HL-60/S4 treated with phorbol 12-myristate 13-acetate at 8.2 ng/mL for 4 days and 3 days (cell line): ENCODE data around the gene YKT6.

Experiments used
- in situ Hi-C: fragments of 300-500 bp; cut with MboI; formaldehyde crosslinking; loops from 2 replicates; pipeline ENCODE4 v1.15.0; 2022; ENCODE audit warnings: low sequenced_read_pairs

YKT6 gene

DNA sequence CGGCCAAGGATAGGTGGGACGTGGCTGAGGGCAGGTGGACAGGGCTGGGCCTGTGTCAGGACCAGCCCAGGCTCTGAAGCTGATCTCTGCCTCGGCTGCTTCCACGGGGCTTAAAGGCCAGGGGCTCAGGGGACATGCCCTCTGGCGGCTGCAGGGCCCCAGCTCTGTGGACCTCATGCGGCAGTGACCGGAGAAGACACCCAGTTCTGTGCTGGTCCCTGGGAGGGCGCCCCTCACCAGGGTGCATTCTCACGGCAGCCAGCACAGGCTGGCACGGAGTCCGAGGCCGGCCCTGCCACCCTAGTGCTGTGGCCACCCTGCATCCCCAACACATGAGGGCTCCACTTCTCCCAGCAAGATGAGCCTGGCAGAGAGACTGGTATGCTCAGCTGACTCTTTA is 30.3 kb downstream of the YKT6 start:
- in situ Hi-C loops, result loop anchor here (25.0 kb wide), 1 partner anchor 231 kb away; no protein-coding TSS in a partner anchor

DNA sequence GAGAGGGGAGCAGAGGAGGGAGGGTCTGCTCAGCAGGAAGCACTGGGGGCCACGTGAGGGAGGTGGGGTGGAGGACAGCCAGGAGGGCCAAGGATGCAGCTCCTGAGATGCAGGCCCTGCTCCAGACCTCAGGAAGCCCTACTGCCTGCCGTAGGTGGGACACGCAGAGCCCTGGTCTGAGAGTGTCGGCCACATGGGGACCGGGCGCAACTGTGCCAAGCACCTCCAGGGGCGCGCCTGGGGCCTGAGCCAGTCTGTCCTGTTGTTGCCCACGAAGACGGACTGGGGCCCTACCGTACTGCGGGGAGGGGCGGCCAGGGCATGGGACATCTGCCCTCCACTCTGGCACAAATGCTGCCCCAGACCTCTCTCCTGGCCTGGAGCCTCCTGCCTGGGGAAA is 31.6 kb downstream of the YKT6 start:
- in situ Hi-C loops, result loop anchor here (25.0 kb wide), 1 partner anchor 230 kb away; no protein-coding TSS in a partner anchor

DNA sequence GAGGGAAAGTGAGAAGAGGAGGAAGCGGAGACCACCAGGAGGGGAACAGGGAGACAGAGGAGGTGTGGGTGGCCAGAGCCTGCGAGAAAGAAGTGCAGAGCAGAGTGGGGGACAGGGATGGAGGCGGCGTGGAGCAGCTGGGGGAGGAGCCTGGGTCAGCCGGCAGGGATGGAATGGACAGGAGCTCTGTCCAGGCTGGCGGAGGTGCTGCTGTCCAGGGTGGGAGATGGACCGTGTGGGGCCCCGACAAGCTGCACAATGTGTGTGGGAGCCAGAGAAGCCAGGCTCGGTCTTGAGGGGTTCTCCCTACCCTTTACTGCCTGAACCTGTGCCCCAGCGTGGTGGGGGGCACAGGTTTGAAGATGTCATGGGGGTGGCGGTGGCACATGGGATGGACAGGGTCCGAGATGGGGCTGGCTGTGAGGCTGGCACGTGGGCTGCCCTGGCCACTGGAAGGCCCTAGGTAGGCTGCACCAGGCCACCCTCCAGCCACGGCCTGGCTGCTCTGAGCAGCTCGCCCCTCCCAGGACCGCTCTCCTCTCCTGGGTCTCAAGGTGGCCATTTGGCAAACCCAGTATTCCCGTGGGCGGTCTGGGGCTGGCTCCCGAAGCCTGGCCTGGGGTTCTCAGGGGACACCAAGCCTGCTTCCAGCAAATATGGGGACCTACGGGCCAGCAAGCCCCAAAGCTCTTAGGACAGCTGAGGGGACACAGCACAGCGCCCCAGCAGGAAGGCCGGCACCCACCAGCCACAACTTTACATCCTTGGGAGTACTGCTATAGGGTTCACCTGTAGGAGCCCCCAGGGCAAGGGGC is 32.3 kb downstream of the YKT6 start:
- in situ Hi-C loops, result loop anchor here (25.0 kb wide), 1 partner anchor 229 kb away; no protein-coding TSS in a partner anchor

DNA sequence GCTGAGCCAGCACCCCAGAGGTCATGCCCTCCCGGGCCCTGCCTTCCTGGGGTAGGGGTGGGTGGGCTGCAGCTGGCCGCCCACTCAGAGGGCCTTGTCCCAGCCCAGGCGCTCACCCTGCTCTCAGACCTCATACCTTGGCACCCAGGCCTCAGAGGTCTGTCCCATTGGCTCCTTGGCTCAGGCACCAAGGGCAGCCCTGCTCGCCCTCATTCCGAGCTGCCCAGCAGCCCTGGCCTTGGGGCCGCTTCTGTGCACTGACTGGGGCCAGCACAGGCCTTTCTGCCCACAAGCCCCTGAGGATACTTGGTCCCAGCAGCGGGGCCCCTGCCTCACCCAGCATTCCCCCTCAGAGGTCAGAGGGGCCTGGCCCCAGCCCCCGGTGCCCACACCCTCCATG is 34.3 kb downstream of the YKT6 start:
- in situ Hi-C loops, result loop anchor here (25.0 kb wide), 1 partner anchor 227 kb away; no protein-coding TSS in a partner anchor

- in situ Hi-C loops, result loop anchor here (25.0 kb wide), 1 partner anchor 227 kb away; no protein-coding TSS in a partner anchor
Measured at GRCh38 chr7:44235582-44236332, 35.0 kb downstream of the YKT6 start.

- in situ Hi-C loops, result loop anchor here (25.0 kb wide), 1 partner anchor 226 kb away; no protein-coding TSS in a partner anchor
Measured at GRCh38 chr7:44236333-44236728, 35.6 kb downstream of the YKT6 start.

- in situ Hi-C loops, result loop anchor here (25.0 kb wide), 1 partner anchor 225 kb away; no protein-coding TSS in a partner anchor
Measured at GRCh38 chr7:44237696-44238095, 36.9 kb downstream of the YKT6 start.

- in situ Hi-C loops, result loop anchor here (25.0 kb wide), 1 partner anchor 224 kb away; no protein-coding TSS in a partner anchor
Measured at GRCh38 chr7:44238116-44238695, 37.4 kb downstream of the YKT6 start.

GRCh38 chr7:44239361-44239760 is 38.6 kb downstream of the YKT6 start:
- in situ Hi-C loops, result loop anchor here (25.0 kb wide), 1 partner anchor 223 kb away; no protein-coding TSS in a partner anchor

- in situ Hi-C loops, result loop anchor here (25.0 kb wide), 1 partner anchor 222 kb away; no protein-coding TSS in a partner anchor
Measured at GRCh38 chr7:44240376-44240775, 39.6 kb downstream of the YKT6 start.

GRCh38 chr7:44240983-44241510 is 40.3 kb downstream of the YKT6 start:
- in situ Hi-C loops, result loop anchor here (25.0 kb wide), 1 partner anchor 221 kb away; no protein-coding TSS in a partner anchor

- in situ Hi-C loops, result loop anchor here (25.0 kb wide), 1 partner anchor 220 kb away; no protein-coding TSS in a partner anchor
Measured at GRCh38 chr7:44242091-44242490, 41.3 kb downstream of the YKT6 start.

GRCh38 chr7:44244282-44244681 is 43.5 kb downstream of the YKT6 start:
- in situ Hi-C loops, result loop anchor here (25.0 kb wide), 1 partner anchor 218 kb away; no protein-coding TSS in a partner anchor

DNA sequence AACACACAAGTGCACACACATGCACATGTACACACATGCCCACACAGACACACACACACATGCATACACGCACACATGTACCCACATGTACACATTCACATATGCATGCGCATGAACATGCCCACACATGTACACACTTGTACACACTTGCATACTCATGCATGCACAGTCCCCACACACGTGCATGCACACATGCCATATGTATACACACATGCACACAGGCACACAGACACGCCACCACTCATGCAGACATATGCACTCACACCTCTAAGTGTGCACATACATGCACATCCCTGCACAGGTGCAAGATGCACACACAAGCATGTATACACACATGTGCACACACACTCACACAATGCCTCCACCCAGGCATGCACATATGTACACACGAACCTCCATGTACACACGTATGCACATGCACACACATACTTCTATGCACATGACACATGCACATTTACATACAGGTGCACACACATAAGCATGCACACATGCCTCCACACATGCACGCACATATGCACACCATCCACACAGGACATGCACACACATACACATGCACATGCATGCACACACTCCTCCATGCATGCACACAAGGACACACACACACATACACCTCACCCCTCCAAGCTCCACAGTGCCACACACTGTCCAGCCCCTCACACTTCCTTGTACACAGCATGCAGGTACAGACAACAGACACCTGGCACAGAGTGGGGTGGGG is 45.8 kb downstream of the YKT6 start:
- in situ Hi-C loops, result loop anchor here (25.0 kb wide), 1 partner anchor 216 kb away; no protein-coding TSS in a partner anchor

GRCh38 chr7:44247868-44248651 is 47.3 kb downstream of the YKT6 start:
- in situ Hi-C loops, result loop anchor here (25.0 kb wide), 1 partner anchor 214 kb away; no protein-coding TSS in a partner anchor

DNA sequence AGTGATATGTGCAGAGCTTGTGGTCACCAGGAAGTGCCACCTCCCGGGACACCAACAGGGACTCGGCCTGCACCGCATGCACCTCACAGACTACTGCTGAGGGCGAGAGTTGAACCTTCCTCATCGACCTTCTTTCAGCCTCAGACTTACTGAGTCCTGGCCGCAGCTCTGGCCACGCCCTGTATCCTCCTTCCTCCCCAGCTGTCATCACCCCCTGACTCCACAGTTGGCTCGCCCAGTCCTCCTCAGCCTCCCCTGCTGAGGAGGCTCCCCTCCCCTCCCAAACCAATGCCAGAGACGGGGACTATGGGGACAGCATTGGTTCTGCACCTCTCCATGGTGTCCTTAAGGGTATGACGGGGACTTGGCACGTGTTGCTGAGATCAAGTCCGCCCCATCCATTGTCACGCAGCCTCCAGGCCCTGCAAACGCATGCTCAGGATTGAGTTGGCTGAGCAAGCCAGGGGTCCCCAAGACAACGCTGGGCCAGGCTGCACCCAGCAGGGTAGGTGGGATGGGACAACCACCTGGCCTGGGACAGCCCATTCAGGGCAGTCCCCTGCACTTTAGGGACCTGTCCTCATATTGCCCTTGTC is 49.0 kb downstream of the YKT6 start:
- in situ Hi-C loops, result loop anchor here (25.0 kb wide), 1 partner anchor 213 kb away; no protein-coding TSS in a partner anchor

GRCh38 chr7:44251269-44251668 is 50.5 kb downstream of the YKT6 start:
- in situ Hi-C loops, result no loop called here

DNA sequence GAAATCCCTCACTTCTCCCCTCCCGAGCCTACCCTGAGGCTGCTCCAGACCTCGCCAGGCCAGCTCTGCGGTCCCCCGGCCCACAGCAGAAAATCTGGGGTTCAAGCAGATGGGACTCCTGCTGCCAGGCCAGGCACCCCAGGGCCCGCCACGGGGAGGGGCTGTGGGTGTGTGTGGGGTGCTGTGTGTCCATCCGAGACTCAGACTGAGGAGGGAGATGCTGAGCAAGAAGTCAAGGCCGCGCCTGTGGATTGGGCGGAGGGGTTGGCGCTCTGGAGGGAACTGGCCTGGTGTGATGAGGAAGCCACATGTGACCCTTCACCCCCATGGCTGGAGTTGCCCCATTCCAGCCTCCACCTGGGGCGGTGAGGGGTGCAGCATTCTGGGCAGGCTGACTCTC is 51.1 kb downstream of the YKT6 start:
- in situ Hi-C loops, result no loop called here
